HG03045 (cell line): Measurements from ENCODE around the gene STX18.

Experiments used
- ATAC-seq: cut with Tn5 transposase; IDR thresholded peaks from one replicate; pipeline ENCODE4 v1.9.1; 2021; ENCODE audit warnings: mild to moderate bottlenecking, moderate library complexity; ENCODE audit not compliant: unreplicated experiment

STX18 gene

GRCh38 chr4:4443821-4444220 is 98.0 kb downstream of the STX18 start:
- no peak for ATAC-seq

DNA sequence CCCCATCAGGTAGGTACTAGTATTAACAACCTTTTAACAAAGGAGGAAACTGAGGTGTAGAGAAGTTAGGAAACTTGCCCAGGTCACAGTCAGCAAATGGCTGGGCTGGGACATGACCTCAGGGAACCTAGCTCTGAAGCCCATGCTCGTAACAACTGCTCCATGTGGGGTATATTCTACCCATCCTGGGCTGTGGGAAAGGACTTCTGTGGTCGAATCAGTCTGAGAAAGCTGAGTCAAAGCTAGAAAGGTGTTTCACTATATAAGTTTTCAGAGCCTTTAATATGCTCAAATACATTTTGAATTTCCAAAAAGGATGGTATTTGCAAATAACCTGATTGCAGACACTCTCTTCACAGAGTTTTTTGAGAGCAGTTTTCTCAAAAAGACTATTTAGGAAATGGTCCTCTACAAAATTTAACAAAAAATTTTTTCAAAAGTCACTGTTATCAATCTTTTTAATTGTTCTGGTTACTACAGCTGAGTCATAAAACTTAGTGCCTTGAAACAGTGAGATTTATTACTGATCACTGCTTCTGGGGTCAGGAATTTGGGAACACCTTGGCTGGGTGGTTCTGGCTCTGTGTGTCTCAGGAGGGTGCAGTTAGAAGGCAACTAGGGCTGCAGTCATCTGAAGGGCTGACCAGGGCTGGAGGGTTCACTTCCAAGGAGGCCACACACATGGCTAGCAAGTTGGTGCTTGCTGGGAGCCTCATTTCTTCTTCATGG is 101.4 kb downstream of the STX18 start:
- ATAC-seq = no peak

GRCh38 chr4:4439782-4440181 is 102.1 kb downstream of the STX18 start:
- ATAC-seq = no peak

- no peak for ATAC-seq
Observed at GRCh38 chr4:4438891-4439290, 103.0 kb downstream of the STX18 start.

DNA sequence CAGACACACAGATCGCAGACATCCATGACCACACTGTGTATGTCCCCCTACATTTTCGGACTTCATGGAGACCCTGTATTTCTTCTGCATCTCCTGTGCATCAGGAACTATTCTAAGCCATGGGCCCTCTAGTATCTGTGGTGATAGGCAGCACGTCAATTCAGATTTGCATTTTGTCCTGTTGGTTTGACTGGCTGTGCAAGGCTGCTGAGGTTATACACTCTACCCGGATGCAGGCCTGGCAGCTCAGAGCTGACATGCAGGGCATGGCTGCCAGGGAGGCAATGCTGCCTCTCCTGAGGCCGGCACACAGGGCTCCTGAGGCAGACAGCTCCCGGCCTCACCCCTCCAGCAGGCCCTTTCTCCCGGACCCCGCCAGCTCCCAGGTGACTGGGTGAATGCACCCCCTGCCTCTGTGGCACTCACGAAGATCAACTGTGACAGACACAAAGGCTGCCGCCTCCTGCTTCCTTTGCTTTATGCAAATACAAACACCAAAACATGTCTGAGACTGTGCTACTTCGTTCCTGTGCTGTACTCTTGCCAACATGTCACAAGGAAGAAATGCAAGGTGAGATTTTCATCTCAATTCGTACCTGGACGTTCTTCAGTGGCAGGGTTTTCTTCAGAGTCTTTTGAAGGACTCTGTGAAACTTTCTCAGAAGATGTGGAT is 103.9 kb downstream of the STX18 start:
- no peak for ATAC-seq

- ATAC-seq = no peak
Observed at GRCh38 chr4:4436244-4436823, 105.5 kb downstream of the STX18 start.

DNA sequence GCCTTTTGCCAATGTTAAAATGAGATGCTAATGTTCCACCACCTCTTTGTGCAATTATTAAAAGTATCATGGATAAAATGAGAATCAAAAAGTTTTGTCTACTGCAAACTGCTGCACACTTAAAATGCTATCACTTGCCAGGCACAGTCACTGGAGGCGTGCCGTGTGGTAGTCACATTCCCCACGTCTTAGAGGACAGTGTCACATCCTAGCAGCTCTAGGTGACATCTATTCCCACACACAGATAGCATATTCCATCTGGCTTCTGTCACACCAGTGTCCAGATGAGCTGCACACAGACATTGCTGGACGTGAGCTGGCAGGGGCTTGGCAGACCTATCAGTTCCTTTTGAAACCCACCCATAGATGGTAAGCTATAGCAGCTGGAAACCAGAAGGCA is 107.9 kb downstream of the STX18 start:
- ATAC-seq = no peak

DNA sequence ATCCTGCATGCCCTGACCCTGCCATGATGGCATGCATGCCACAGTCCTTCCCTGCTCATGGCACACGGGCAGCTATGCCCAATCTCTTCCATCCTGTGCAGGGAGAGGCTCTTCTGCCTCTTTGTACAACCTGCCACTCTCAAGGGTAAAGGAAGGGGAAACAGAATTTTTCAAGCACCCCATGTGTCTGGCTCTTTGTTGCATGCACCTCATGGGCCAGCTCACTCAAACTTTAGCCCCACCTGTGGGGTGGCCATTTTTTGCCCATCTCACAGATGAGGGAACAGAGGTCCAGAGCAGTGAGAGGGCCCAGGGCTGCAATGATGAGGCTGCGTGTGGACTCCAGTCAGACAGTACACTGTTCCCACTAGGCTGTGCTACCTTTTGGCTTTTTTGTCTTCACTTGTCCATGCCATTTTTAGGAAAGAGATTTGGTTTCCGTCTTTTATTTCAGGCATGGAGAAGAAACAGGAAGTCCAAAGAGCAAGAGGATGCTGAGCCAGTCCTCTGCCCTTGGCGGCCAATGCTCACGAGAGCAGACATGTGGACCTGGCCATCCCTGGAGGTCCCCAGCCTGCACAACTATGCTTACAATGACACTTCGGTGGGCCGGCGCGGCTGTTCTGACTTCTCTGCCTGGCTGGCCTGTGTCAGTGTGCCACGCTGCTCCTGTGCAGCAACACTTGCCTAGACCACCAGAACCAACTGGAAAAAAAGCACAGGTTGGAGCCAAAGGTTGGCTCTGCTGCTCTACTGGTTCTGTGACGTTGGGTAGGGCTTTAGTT is 109.3 kb downstream of the STX18 start:
- no peak for ATAC-seq

DNA sequence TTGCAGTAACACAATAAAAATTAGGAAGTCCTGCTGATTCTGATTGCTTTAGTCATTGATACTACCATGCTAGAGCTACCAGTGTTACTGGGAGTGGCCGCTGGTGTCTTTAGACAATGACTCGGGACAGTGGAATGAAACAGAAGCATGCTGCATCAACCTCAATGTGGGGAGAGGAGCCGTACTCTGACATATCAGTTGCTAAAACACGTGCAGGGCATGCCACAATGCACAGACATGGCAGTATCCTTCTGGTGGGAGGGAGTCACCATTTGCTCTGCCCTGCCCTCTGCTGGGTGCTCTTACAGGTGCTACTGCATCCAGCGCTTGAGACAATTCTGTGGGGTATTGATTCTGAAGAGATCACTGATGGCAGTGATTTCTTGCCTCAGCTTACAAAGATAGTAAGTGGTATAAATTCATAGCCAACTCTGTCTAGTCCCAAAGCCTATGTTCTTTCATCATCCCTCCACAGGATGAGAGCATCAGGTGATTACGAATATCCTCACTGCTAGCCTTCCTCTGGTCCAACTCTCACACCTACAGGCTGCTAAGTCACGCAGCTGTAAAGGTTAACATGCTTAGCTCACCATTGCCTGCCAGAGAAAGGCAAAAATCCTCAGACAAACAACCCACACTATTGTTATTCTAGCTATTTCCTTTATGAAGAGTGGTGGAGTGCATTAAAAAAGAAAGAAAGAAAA is 111.2 kb downstream of the STX18 start:
- ATAC-seq = peak; percentile 55

DNA sequence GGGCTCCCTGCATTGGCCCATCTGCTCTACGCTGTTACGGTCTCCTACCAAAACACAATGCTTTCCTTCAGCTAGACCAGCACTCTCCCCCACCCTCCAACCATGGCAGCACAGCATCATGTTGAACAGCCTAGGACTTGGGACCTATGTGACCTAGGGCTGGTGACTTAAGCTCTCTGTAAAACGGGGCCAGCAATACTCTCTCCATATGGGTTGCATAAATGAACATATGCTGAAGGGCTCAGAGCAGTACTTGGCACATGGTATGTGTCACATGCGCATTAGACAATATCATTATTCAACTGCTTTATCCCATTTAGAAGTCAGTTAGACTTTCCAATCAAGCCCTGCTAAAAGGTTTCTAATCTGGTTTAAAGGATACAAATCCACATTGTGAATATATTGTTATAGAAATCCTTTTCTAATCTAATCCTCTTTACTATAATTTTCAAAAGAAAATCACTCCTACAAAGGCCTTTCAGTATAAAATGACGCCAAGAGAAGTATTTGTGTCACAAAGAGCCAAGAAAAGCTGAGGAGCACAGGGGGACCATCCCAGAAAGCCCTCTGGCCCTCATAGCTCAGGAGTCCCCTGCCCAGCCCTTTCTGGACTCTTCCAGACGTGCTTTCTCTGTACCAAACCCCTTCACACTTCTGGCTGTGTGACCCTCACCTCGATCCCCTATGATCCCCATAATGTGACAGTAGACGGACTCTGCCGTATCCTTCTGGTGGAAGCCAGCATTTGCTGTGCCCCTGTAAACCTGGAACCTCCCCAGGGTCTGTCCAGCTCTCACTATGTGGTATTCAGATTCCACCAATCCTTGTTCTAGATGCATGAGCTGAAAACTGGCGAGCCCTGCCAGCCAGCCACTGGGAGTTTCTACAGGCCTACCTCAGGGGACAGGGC is 112.6 kb downstream of the STX18 start:
- ATAC-seq = no peak

DNA sequence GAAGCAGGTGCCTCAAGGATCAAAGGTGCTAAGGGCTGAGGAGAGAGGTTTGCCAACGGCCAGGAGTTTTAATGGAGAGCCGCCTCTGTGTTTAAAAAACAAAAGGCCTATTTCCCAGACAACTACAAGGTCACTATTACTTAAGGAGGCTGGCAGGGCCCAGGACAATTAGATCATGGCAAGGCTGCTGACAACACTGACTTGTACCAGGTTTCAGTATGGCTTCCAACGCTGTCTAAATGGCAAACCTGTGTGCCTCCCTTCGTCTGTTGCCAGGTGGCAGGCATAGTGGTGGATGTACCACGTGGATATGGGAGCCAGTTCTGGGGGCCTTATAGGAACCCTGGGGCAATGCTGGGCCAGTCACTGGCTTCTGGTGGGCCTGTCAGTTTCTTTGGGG is 114.0 kb downstream of the STX18 start:
- no peak for ATAC-seq

DNA sequence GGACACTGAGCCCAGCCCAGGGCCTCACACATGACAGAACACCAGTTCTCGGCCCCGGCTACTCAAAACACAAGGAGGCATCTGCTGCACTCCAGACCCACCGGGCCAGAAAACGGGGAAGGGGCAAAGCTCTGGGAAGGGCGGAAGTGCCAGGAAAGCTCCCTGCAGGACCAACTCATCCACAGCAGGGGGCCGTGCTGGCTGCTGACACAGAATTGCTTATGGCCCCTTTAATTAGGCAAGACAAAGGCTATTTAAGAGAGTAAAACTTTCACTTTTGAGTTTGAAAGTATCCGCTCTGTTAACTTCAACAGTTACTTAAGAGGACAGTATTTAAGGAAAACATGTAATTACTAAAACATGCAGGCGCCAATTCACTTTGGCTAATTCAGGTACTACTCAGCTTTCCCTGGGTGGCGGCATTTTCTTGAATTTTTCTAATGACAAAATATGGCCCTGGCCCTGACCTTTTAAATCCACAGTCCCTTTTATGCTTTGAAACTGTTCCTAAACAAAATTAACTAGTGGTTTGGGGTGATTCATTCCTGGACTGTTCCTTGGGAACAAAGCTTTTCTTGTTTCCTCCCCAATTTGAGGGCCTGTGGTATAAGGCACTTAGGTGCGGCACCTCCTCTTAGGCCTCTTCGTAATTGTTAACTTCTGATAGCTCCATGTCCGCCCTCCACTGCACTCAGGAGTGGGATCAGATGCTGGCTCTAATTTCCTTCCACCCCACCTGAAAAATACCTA is 114.6 kb downstream of the STX18 start:
- no peak for ATAC-seq

GRCh38 chr4:4426511-4427120 is 115.2 kb downstream of the STX18 start:
- ATAC-seq = no peak

DNA sequence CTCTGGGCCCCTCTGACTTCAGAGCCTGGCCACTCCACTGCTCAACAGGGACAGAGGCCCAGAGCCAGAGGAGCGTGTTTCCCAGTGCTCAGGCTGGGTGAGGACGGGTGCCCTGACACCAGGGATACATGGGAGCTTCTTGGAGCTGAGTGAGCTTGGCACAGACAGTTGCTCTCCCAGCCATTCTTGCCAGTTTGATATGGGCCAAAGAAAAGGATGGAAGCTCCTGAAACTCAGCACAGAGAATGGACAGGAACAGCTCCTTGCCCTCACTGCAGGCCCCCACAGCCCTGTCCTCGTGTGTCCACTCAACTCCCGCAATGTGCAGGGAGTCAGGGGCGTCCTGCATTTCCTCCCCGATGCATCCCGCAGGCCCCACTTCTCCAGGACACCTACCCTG is 116.2 kb downstream of the STX18 start:
- ATAC-seq = no peak

- no peak for ATAC-seq
Observed at GRCh38 chr4:4425119-4425690, 116.6 kb downstream of the STX18 start.

- no peak for ATAC-seq
Observed at GRCh38 chr4:4424499-4425115, 117.2 kb downstream of the STX18 start.

- no peak for ATAC-seq
Observed at GRCh38 chr4:4423706-4424498, 117.9 kb downstream of the STX18 start.
